ENCODE measurements around the gene SCNN1G.
"Not testable (repeated sequence)": the region's sequence is repeated elsewhere in the genome, so short reads cannot be mapped to it uniquely, and the experiment has no call there.

The SCNN1G gene

DNA sequence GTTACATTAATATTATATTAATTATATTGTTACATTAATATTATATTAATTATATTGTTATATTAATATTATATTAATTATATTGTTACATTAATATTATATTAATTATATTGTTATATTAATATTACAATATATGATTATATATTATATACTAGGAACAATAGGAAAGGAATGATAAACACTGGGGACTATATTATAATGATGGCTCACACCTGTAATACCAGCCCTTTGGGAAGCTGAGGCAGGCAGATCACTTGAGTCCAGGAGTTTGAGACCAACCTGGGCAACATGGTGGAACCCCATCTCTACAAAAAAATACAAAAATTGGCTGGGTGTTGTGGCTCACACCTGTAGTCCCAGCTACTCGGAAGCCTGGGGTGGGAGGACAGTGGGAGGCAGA lies 71.1 kb downstream of the SCNN1G start:
- DNase-seq (ENCODE audit: low read depth): not testable (repeated sequence)

DNA sequence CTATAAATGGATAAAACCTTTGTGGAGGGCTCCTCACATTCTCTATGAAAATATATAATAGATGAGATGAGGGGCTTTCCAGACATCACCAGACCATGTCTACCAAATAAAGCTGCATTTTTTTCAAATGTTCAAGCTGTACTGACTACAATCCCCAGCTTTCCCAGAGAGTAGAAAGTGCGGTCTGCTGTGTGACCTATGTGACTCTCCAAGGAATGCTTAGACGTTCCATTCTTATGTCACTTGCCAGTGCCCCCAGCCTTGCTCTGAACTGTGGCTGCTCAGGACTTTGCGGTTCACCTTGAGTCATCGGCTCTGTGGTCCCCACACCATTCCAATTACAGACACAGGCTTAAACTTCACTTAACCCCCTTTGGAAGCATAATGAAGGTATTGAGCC lies 71.8 kb downstream of the SCNN1G start:
- no peak for DNase-seq (ENCODE audit: low read depth)

DNA sequence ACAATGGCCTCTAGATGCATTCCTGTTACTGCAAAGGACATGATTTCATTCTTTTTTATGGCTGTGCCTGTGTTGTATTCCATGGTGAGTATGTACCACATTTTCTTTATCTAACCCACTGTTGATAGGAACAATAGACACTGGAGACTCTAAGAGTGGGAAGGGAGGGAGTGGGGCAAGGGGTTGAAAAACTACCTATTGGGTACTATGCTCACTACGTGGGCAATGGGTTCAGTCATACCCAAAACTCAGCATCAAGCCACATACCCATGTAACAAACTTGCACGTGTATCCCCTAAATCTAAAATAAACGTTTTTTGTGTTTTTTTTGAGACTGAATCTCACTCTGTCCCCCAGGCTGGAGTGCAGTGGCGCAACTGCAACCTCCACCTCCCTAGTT lies 72.5 kb downstream of the SCNN1G start:
- DNase-seq (ENCODE audit: low read depth): no peak

DNA sequence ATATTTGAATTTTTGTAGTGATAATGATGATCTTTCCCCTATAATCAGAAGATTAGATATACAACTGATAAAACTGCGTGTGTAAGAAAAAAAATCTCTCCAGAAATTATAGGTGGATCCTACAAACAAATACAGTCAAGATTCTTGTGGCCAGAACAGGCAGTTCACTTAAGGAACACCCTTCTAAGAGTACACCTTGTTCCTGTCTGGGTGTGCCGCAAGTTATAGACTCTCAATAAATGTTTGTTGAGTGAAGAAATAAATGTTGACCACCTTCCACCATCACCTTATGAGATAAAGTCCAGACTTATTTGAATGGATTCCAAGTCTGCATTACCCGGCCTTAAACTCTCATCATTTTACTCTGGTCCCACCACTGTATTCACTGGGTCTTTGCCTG lies 73.9 kb downstream of the SCNN1G start:
- no peak for DNase-seq (ENCODE audit: low read depth)

DNA sequence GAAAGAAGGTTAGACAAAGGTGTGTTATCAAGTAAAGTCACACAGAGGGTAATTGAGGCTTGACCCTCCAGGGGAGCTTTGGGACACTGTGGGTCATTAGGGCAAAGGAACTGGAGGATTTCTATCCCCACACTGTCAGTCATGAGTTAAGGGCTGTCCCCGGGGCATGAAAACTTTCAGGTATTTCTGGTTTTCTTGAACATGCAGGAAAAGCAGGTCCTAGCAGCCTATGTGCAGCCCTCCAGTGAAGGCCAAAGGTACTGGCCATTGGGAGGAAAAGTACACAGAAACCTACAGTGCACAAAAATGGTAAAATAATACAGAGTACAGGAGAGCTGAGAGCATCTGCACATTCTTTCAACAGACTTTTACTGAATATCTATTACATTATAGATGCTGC lies 75.1 kb downstream of the SCNN1G start:
- no peak for DNase-seq (ENCODE audit: low read depth)

DNA sequence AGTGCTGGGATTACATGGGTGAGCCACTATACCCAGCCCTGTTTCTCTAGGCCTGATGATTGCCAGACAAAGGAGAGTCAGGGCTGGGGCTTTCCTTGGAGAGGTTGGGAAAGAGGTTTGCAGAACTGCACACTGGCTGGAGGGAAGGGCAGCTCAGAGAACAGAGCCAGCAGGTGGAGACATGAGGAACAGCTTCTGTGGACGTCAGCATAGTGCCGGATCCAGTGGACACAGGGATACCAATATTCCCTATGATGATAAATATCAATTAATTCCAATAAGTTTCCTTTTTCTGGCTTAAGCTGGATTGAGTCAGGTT lies 76.3 kb downstream of the SCNN1G start:
- DNase-seq (ENCODE audit: low read depth): no peak

Measured in activated T-cell treated with anti-CD3 and anti-CD28 coated beads for 1 hour (primary cell).